Muscle layer of colon (tissue), 2 donors: Measurements from ENCODE around the gene ATP2C1.
"Not testable (repeated sequence)": the region's sequence is repeated elsewhere in the genome, so short reads cannot be mapped to it uniquely, and the experiment has no call there.

Source experiments
- H3K27ac ChIP-seq: one replicate; pipeline ENCODE4 v1.7.0; 2013; ENCODE audit warnings: low read depth, mild to moderate bottlenecking, low read length, moderate library complexity
- H3K27me3 ChIP-seq, 2 donors: one replicate each; pipeline ENCODE4 v1.7.0; 2013; ENCODE audit warnings: low read length in 2 of 2, mild to moderate bottlenecking in 2 of 2; ENCODE audit not compliant: insufficient read depth in 2 of 2, control insufficient read depth in 1 of 2
- H3K36me3 ChIP-seq: one replicate; pipeline ENCODE4 v1.7.0; 2013; ENCODE audit warnings: mild to moderate bottlenecking, low read length; ENCODE audit not compliant: insufficient read depth
- H3K4me1 ChIP-seq: one replicate; pipeline ENCODE4 v1.7.0; 2013; ENCODE audit warnings: mild to moderate bottlenecking, low read length; ENCODE audit not compliant: insufficient read depth
- H3K4me3 ChIP-seq, 2 donors: one replicate each; pipeline ENCODE4 v1.7.0; 2013; ENCODE audit warnings: low read length in 2 of 2, low read depth in 1 of 2, mild to moderate bottlenecking in 1 of 2, moderate library complexity in 1 of 2
- H3K9ac ChIP-seq: one replicate; pipeline ENCODE4 v1.7.0; 2013; ENCODE audit warnings: low read length
- H3K9me3 ChIP-seq: one replicate; pipeline ENCODE4 v1.7.0; 2013; ENCODE audit warnings: mild to moderate bottlenecking, low read length
- donor health status: abdominal sarcoma.
- donor health status: Adenocarcinoma of cecum.

The ATP2C1 gene

DNA sequence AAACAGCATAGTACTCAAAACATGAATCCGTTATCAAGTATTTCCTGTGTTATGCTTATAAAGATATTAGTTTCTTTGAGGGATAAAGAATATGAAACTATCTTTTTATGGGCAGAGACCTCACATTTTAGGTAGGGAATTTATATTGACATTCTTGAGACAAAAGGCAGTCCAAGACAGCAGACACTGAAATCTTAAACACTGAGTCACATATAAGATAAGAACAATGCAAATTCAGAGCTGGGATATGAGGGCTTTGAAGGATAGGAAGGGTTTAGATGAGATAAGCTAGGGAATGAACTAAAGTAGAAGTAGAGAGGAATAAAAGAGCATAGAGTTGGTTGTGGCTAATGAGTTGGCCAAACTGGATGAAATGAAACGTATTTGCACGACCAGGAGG lies 74.3 kb downstream of the ATP2C1 start:
- peaks cover 5% of the 10 kb centered on the region for H3K36me3 ChIP-seq
- no peaks in the 10 kb centered on the region for H3K27me3 ChIP-seq
- H3K9me3 ChIP-seq: no peaks in the 10 kb centered on the region

DNA sequence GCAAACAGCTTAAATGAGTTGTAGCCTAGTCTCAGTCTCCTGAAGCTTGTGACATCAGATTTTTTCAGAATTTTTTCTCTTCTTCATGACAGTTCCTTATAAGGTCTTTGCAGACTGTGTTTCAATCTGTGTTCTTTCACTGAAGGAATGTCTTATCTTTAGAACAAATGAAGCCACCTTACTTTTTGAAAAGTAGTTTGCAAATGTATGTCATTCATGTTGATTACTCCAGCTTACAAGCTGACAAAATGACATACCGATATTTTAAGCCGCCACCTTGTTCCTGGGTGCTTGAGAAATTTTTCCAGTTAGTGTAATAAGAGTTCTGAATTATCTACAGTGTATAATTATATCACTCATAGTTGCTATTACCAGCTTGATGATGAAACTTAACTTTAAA lies 75.7 kb downstream of the ATP2C1 start:
- H3K9ac ChIP-seq: no peak overlapping the region
- H3K9me3 ChIP-seq: no peaks in the 10 kb centered on the region
- no peaks in the 10 kb centered on the region for H3K27me3 ChIP-seq
- H3K4me3 ChIP-seq: no peak overlapping the region
- H3K4me1 ChIP-seq: no peaks in the 10 kb centered on the region
- peaks cover 5% of the 10 kb centered on the region for H3K36me3 ChIP-seq
- H3K27ac ChIP-seq: no peak overlapping the region

More for the DNA sequence above, 74.3 kb downstream of the ATP2C1 start:
- no peak overlapping the region for H3K27ac ChIP-seq
- no peaks in the 10 kb centered on the region for H3K4me1 ChIP-seq
- no peak overlapping the region for H3K4me3 ChIP-seq
- H3K9ac ChIP-seq: no peak overlapping the region

DNA sequence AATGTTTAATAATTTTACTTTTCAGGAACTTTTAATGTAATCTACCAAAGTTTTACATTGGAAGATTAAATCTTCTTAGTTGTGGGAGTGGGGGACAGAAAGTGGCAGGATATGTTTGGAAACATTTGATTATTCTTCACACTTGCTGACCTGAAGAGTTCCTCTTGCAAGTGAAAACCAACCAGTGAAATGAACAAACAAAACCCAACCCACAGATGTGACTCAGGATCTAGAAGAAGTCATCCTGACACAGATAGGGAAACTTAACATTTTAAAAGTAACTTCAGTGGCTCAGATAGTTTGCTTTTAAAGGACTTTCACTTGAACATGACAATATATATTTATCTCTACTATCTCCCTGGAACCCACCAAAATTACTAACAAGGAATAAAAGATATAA lies 77.3 kb downstream of the ATP2C1 start:
- Histone ChIP-seq H3K9ac (no peak overlapping the region), H3K4me1 (no peaks in the 10 kb centered on the region), H3K4me3 (no peak overlapping the region), H3K36me3 (peaks cover 6% of the 10 kb centered on the region), H3K27me3 (no peaks in the 10 kb centered on the region), H3K9me3 (no peaks in the 10 kb centered on the region), H3K27ac (no peak overlapping the region)

DNA sequence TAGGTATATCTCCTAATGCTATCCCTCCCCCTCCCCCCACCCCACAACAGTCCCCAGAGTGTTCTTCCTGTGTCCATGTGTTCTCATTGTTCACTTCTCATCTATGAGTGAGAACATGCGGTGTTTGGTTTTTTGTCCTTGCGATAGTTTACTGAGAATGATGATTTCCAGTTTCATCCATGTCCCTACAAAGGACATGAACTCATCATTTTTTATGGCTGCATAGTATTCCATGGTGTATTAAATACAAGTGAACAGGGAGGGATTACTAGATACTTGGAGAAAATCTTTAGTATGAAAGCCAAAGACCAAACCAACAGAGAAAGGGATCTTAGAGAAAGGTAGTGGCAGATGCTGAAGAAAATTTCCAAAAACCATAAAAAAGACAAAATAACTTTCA lies 78.7 kb downstream of the ATP2C1 start:
- not testable (repeated sequence) for H3K27me3 ChIP-seq, H3K4me1 ChIP-seq, H3K27ac ChIP-seq, H3K9ac ChIP-seq, H3K36me3 ChIP-seq, H3K9me3 ChIP-seq, H3K4me3 ChIP-seq

DNA sequence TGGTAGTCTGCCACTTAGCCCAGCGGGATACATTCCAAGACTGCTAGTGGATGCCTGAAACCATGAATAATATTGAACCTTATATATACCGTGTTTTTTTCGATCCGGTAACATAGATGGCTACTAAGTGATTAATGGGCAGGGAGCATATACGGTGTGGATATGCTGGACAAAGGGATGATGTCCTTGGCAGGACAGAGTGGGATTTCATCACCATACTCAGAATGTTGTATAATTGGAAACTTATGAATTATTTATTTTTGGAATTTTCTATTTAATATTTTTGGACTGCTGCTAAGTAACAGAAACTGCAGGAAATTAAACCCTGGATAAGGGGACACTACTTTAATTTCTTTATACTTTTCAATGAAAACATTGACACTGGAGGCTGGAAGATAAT lies 79.5 kb downstream of the ATP2C1 start:
- no peak overlapping the region for H3K9ac ChIP-seq
- no peaks in the 10 kb centered on the region for H3K9me3 ChIP-seq
- no peaks in the 10 kb centered on the region for H3K4me1 ChIP-seq
- H3K36me3 ChIP-seq: peaks cover 6% of the 10 kb centered on the region
- no peak overlapping the region for H3K27ac ChIP-seq
- no peak overlapping the region for H3K4me3 ChIP-seq
- H3K27me3 ChIP-seq: no peaks in the 10 kb centered on the region

DNA sequence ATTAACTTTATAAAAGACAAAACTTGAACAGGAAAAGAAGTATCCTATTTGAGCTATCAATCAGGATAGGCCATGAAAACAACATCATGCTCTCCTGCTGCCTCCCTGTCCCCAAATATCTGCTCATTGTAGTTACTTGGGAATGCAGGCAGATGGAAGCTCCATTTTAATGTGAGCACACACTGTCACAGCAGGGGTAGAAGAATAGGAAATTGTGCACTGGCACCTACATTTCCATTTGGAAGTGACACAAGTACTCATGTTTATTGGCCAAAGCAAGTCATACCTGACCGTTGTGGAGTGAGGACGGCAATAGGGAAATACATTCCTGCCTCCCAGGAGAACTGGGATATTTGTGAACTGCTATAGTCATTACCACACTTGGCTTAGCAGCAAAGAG lies 80.3 kb downstream of the ATP2C1 start:
- Histone ChIP-seq H3K27me3 (no peaks in the 10 kb centered on the region), H3K27ac (no peak overlapping the region), H3K9ac (no peak overlapping the region), H3K36me3 (peaks cover 4% of the 10 kb centered on the region), H3K4me3 (no peak overlapping the region), H3K9me3 (no peaks in the 10 kb centered on the region), H3K4me1 (no peaks in the 10 kb centered on the region)

DNA sequence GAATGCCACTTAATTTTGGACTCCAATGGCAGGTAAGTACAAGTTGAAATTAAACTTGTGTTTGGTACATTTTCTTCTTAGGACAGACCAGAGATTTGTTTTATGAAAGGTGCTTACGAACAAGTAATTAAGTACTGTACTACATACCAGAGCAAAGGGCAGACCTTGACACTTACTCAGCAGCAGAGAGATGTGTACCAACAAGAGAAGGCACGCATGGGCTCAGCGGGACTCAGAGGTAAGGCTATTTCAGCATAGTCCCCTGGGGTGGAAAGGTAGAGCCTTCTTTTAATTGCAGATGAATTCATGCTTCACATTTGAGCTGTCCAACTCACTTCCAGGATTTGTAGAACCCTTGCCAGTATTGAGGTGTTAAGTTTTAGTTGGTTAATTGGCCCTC lies 81.4 kb downstream of the ATP2C1 start:
- Histone ChIP-seq H3K36me3 (peaks cover 4% of the 10 kb centered on the region), H3K9ac (no peak overlapping the region), H3K9me3 (no peaks in the 10 kb centered on the region), H3K4me1 (no peaks in the 10 kb centered on the region), H3K27ac (no peak overlapping the region), H3K4me3 (no peak overlapping the region), H3K27me3 (no peaks in the 10 kb centered on the region)

DNA sequence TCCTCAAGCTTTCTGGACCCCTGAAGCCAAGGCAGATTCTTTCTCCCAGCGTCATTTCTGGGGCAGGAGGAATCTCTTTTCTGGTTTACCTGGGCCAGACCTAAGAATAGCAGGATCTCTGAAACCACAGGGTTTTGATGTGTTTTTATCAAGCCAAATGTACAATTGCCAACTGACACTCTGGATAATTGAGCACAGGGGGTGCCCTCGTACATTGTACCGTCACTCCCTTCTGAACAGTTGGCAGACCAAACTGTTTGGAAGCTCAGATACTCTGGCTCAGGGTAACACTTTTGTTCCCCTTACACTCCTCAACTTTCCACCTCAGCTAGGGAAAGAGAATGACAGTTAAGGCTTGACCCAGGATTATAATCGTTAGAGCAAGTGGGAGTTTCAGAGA lies 82.8 kb downstream of the ATP2C1 start:
- H3K27me3 ChIP-seq: no peaks in the 10 kb centered on the region
- no peaks in the 10 kb centered on the region for H3K9me3 ChIP-seq
- no peak overlapping the region for H3K9ac ChIP-seq
- H3K36me3 ChIP-seq: peaks cover 4% of the 10 kb centered on the region
- no peak overlapping the region for H3K27ac ChIP-seq
- H3K4me1 ChIP-seq: no peaks in the 10 kb centered on the region
- no peak overlapping the region for H3K4me3 ChIP-seq

DNA sequence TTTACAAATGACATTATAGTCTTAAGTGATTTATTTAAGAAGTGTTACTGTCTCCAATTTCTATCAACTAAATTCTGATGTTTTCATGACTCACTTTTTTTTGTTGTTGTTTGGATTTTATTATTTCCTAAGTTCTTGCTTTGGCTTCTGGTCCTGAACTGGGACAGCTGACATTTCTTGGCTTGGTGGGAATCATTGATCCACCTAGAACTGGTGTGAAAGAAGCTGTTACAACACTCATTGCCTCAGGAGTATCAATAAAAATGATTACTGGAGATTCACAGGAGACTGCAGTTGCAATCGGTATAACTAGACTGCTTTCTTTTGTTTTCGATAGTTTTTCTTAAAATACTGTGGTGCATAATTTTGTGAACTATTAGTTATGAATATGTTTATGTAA lies 85.2 kb downstream of the ATP2C1 start:
- H3K36me3 ChIP-seq: peaks cover 4% of the 10 kb centered on the region
- no peak overlapping the region for H3K27ac ChIP-seq

DNA sequence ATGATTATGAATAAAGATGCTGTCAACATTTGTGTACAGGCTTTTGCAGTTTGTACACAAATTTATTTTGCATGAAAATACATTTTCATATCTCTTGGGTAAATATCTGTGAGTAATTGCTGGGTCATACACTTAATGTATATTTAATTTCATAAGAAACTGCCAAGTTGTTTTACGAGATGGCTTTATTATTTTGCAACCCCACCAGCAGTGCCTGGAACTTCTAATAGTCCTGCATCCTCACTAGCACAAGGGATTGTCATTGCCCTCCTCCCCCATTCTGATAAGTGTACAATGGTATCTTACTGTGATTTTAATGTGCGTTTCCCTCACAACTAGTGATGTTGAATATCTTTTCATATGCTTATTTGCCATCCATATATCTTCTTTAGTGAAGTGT lies 87.6 kb downstream of the ATP2C1 start:
- no peaks in the 10 kb centered on the region for H3K9me3 ChIP-seq
- H3K4me1 ChIP-seq: no peaks in the 10 kb centered on the region
- no peak overlapping the region for H3K9ac ChIP-seq
- H3K36me3 ChIP-seq: peaks cover under 1% of the 10 kb centered on the region
- no peak overlapping the region for H3K27ac ChIP-seq
- no peak overlapping the region for H3K4me3 ChIP-seq
- H3K27me3 ChIP-seq: no peaks in the 10 kb centered on the region

More for the DNA sequence above, 85.2 kb downstream of the ATP2C1 start:
- H3K9me3 ChIP-seq: no peaks in the 10 kb centered on the region
- no peak overlapping the region for H3K9ac ChIP-seq
- H3K4me3 ChIP-seq: no peak overlapping the region
- no peaks in the 10 kb centered on the region for H3K27me3 ChIP-seq
- H3K4me1 ChIP-seq: no peaks in the 10 kb centered on the region

DNA sequence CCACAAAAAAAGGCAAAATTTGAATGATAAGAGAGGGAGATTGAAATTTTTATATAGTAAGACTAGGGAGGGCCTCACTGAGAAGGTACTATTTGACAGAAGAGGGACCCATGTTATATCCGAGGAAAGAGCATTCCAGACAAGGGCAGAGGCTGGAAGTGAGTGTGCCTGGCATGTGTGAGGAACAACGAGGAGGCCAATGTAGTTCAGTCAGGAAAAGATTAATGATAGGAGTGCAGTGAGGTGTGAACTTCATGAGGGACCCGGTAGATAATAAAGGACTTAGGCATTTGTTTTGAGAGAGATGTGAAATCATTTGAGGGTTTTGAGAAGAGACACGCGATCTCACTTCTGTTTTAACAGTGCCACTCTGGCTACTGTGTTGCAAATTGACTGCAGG lies 96.4 kb downstream of the ATP2C1 start:
- Histone ChIP-seq H3K9me3 (no peaks in the 10 kb centered on the region), H3K36me3 (peaks cover 9% of the 10 kb centered on the region), H3K9ac (no peak overlapping the region), H3K27me3 (no peaks in the 10 kb centered on the region), H3K4me1 (no peaks in the 10 kb centered on the region), H3K4me3 (no peak overlapping the region), H3K27ac (no peak overlapping the region)

DNA sequence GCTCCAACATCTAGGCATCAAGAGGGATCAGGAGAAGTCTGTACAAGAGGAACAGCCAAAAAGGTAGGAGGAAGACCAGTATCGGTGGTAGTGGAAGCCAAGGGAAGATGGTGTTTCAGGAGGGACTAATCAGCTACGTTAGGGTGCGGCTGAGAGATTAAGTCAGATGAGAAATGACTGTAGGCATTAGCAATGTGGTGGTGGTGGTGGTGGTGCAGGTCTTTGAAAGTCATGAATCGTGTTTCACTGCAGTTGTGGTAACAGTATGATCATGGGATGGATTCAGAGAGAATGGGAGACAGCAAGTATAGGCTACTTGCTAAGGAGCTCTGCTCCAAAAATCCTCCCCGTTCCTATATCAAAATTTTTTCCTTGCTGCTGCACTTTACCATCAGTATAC lies 97.2 kb downstream of the ATP2C1 start:
- H3K36me3 ChIP-seq: peaks cover 9% of the 10 kb centered on the region
- no peaks in the 10 kb centered on the region for H3K4me1 ChIP-seq
- no peak overlapping the region for H3K9ac ChIP-seq
- H3K4me3 ChIP-seq: no peak overlapping the region
- H3K27ac ChIP-seq: no peak overlapping the region
- H3K9me3 ChIP-seq: no peaks in the 10 kb centered on the region
- H3K27me3 ChIP-seq: no peaks in the 10 kb centered on the region
